Measurements from ENCODE around the gene SGK1.

GRCh38 chr6:134119486-134119885 lies 198.4 kb downstream of the SGK1 start:
- TF ChIP-seq POLR2A (IDR thresholded peaks at IDR 0.05) (no peak), CTCF (IDR thresholded peaks at IDR 0.05 in 8 of 11, conservative IDR thresholded peaks at IDR 0.05 in 3 of 11) (no peak)
